Ishikawa (cell line): ENCODE measurements around the gene ARL10.

Source experiments
- CEBPB ChIP-seq: IDR thresholded peaks from 2 replicates; pipeline ENCODE4 v1.6.1; 2012
- CREB1 ChIP-seq: IDR thresholded peaks from 2 replicates; pipeline ENCODE4 v1.6.1; 2012; ENCODE audit warnings: low read depth
- EGR1 ChIP-seq: IDR thresholded peaks from 2 replicates; pipeline ENCODE4 v1.6.1; 2012
- EP300 ChIP-seq: IDR thresholded peaks from 2 replicates; pipeline ENCODE4 v1.6.1; 2012; ENCODE audit warnings: borderline replicate concordance
- FOXM1 ChIP-seq: IDR thresholded peaks from 2 replicates; pipeline ENCODE4 v1.6.1; 2012; ENCODE audit warnings: low read depth, borderline replicate concordance
- NFIC ChIP-seq: IDR thresholded peaks from 2 replicates; pipeline ENCODE4 v1.6.1; 2012
- RAD21 ChIP-seq: IDR thresholded peaks from 2 replicates; pipeline ENCODE4 v1.6.1; 2012; ENCODE audit warnings: low read depth
- TAF1 ChIP-seq: IDR thresholded peaks from 2 replicates; pipeline ENCODE4 v1.6.1; 2012; ENCODE audit warnings: low read depth, mild to moderate bottlenecking
- TCF12 ChIP-seq: IDR thresholded peaks from 2 replicates; pipeline ENCODE4 v1.6.1; 2012; ENCODE audit warnings: low read depth
- TEAD4 ChIP-seq: IDR thresholded peaks from 2 replicates; pipeline ENCODE4 v1.6.1; 2012
- USF1 ChIP-seq: IDR thresholded peaks from 2 replicates; pipeline ENCODE4 v1.6.1; 2012
- YY1 ChIP-seq: IDR thresholded peaks from 2 replicates; pipeline ENCODE4 v1.6.1; 2012; ENCODE audit warnings: low read depth
- ZBTB7A ChIP-seq: IDR thresholded peaks from 2 replicates; pipeline ENCODE4 v1.6.1; 2012; ENCODE audit warnings: low read depth
- TF ChIP-seq, protein P1 (sequence below): IDR thresholded peaks from 2 replicates; pipeline ENCODE4 v1.6.1; 2012
- TF ChIP-seq, protein P2 (sequence below): IDR thresholded peaks from 2 replicates; pipeline ENCODE4 v1.6.1; 2012; ENCODE audit warnings: low read depth, mild to moderate bottlenecking

The ARL10 gene

DNA sequence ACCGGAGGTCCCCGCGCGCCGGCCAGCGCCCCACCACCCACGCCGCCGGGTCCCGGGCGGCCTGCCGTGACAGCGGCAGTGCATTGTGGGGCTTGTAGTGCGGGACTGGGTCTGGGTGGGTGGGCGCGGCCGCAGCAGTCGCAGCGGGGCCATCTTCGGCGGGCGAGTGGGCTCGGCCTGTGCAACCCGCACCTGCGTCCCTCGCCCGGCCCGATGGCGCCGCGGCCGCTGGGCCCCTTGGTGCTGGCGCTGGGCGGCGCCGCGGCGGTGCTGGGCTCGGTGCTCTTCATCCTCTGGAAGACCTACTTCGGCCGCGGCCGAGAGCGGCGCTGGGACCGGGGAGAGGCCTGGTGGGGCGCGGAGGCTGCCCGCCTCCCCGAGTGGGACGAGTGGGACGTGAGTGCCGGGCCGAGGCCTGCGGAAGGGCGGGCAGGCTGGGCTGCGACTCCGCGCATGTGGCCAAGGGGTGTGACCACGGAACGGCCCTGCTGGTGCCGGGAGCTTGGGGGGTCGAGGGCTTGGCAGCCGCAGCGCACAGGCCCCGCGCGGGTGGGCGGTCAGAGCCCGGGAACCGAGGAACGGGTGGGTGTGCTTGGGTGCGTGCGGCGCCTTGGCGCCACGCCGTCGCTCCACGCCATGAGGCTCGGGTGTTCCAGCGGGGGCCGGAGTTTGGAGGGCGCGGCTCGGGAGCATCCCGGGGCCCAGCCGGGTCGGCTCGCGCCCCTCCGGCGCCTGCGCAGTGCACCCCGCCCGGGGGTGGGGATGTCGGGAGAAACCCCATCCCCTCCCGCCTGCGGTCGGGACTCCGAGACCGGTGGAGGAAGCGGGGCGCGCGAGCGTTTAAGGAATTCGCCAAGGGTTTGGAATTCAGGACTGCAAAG lies at the start of gene ARL10:
ARL10 (plus strand) TSS at position 137 of the 881 bp plus-strand sequence; CDS start at position 214, 77 bp downstream.
- TF ChIP-seq EGR1 (peak; percentile 63), EP300 (no peak), ZBTB7A (peak; percentile 67)
- TF ChIP-seq, protein P1, sequence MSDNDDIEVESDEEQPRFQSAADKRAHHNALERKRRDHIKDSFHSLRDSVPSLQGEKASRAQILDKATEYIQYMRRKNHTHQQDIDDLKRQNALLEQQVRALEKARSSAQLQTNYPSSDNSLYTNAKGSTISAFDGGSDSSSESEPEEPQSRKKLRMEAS: peak; percentile 93

GRCh38 chr5:176317534-176318374 lies 47.5 kb upstream of the ARL10 start:
- TF ChIP-seq EP300 (no peak), EGR1 (no peak), YY1 (no peak), FOXM1 (no peak)

DNA sequence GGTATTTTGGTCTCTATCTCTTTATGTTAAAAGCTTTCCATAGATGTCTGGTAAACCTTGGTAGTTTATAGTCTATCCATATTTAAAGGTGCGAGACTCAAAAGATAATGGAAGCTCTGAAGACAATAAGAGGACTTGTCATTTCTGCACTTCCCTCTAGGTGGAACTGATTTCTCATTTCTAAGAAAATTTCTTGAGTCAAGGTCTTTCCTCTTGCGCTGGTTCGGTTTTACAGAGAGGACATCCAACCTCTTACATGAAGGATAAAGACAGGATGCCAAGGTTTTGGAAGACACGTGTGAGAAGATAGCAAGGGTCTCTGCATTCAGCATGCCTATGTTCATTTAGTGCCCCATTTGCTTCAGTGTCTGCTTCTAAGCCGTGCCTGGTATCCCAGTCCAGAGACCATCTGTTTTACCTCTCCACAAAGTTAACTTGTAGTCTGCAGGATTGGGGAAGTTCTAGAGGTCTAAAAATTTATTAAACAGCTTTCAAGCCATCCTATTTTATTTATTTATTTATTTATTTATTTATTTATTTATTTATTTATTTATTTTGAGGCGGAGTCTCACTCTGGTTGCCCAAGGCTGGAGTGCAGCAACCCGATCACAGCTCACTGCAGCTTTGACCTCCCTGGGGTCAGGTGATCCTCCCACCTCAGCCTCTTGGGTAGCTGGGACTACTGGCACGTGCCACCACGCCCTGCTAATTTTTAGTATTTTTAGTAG lies 45.3 kb upstream of the ARL10 start:
- TF ChIP-seq TCF12: no peak
- no peak for TF ChIP-seq CEBPB
- TF ChIP-seq NFIC: no peak
- no peak for TF ChIP-seq YY1
- TF ChIP-seq RAD21: no peak
- no peak for TF ChIP-seq TAF1
- no peak for TF ChIP-seq FOXM1
- TF ChIP-seq, protein P2, sequence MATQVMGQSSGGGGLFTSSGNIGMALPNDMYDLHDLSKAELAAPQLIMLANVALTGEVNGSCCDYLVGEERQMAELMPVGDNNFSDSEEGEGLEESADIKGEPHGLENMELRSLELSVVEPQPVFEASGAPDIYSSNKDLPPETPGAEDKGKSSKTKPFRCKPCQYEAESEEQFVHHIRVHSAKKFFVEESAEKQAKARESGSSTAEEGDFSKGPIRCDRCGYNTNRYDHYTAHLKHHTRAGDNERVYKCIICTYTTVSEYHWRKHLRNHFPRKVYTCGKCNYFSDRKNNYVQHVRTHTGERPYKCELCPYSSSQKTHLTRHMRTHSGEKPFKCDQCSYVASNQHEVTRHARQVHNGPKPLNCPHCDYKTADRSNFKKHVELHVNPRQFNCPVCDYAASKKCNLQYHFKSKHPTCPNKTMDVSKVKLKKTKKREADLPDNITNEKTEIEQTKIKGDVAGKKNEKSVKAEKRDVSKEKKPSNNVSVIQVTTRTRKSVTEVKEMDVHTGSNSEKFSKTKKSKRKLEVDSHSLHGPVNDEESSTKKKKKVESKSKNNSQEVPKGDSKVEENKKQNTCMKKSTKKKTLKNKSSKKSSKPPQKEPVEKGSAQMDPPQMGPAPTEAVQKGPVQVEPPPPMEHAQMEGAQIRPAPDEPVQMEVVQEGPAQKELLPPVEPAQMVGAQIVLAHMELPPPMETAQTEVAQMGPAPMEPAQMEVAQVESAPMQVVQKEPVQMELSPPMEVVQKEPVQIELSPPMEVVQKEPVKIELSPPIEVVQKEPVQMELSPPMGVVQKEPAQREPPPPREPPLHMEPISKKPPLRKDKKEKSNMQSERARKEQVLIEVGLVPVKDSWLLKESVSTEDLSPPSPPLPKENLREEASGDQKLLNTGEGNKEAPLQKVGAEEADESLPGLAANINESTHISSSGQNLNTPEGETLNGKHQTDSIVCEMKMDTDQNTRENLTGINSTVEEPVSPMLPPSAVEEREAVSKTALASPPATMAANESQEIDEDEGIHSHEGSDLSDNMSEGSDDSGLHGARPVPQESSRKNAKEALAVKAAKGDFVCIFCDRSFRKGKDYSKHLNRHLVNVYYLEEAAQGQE: no peak
- no peak for TF ChIP-seq ZBTB7A
- TF ChIP-seq EP300: no peak
- no peak for TF ChIP-seq EGR1
- TF ChIP-seq CREB1: no peak

GRCh38 chr5:176320577-176320976 lies 44.7 kb upstream of the ARL10 start:
- TF ChIP-seq ZBTB7A (no peak), YY1 (no peak), CREB1 (no peak), NFIC (no peak), FOXM1 (no peak), TAF1 (no peak), TCF12 (no peak), USF1 (no peak), TEAD4 (no peak), EP300 (no peak), EGR1 (no peak), RAD21 (no peak), CEBPB (no peak)
- TF ChIP-seq, protein P2: no peak
- TF ChIP-seq, protein P1: no peak

DNA sequence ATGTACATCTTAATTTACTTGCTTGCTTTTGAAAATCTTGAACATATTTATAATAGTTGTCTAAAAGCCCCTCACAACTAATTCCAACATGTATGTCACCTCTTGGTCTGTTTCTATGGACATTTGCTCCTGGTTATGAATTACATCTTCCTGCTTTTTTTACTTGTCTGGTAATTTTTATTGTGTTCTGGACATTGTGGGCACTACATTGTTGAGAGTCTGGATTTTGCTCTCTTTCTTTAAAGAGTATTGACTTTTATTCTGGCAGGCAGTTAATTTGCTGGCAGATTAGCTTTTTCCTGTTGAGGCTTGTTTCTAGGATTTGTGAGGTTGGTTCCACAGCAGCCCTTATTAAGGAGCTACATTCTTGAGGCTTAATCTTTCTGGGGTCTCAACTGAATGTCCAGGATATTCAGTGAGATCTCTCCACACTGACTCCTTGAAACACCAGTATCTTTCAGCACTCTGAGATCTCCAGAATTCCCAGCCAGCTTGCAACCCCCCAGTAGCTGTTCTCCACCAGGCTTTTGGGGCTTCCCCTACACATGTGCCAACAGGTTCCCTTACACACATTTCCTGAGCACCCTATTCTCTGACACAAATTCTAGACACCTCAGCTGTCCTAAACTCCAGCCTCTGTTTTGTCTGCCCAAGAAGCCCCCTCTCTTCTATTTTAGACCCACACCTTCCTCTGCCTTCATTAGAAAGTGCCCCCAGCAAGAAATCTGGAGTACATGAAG lies 31.1 kb upstream of the ARL10 start:
- TF ChIP-seq, protein P2: no peak
- TF ChIP-seq TAF1 (no peak), NFIC (no peak), ZBTB7A (no peak), FOXM1 (no peak)
- TF ChIP-seq, protein P1: no peak
